Heart right ventricle (tissue), 16 donors: ENCODE measurements around the gene STAB2. TPM values are rescaled to one million over a fixed set of nuclear protein-coding genes. Genes with fewer than 3 reads are reported as not detected.

ENCODE experiments used
- ATAC-seq, 8 donors: fragments of 200-7000 bp; cut with Tn5 transposase; one replicate each; pipeline ENCODE4 v1.9.1; 2020; ENCODE audit warnings: mild to moderate bottlenecking in 8 of 8, moderate library complexity in 8 of 8, moderate number of reproducible peaks in 1 of 8
- DNase-seq, 2 donors: peaks; one replicate each; pipeline ENCODE4 v3.0.0-alpha.2; 2020
- H3K27ac ChIP-seq, 10 donors: fragments of 200-600 bp; sonication (generic) in 2 of 10; one replicate each; pipeline versions ENCODE4 v1.5.0 to v1.8.0; 2020 to 2022; ENCODE audit warnings: mild to moderate bottlenecking in 3 of 10
- H3K27me3 ChIP-seq, 7 donors: fragments of 200-600 bp; one replicate each; pipeline ENCODE4 v1.8.0; 2021 to 2022; ENCODE audit warnings: mild to moderate bottlenecking in 2 of 7
- H3K36me3 ChIP-seq, 9 donors: fragments of 200-600 bp; sonication (generic) in 1 of 9; one replicate each; pipeline versions ENCODE4 v1.5.0 to v1.8.0; 2020 to 2022; ENCODE audit warnings: mild to moderate bottlenecking in 2 of 9
- H3K4me1 ChIP-seq, 9 donors: fragments of 200-600 bp; sonication (generic) in 1 of 9; one replicate each; pipeline versions ENCODE4 v1.5.0 to v1.8.0; 2020 to 2022; ENCODE audit warnings: mild to moderate bottlenecking in 4 of 9
- H3K4me3 ChIP-seq, 10 donors: fragments of 200-600 bp; sonication (generic) in 2 of 10; one replicate each; pipeline versions ENCODE4 v1.5.0 to v1.8.0; 2020 to 2022; ENCODE audit warnings: mild to moderate bottlenecking in 7 of 10, moderate library complexity in 2 of 10
- H3K9me3 ChIP-seq, 11 donors: fragments of 200-600 bp in 10 of 11; sonication (generic) in 2 of 11; one replicate each; pipeline versions ENCODE4 v1.5.0 to v1.8.0; 2013 to 2022; ENCODE audit warnings: mild to moderate bottlenecking in 2 of 11, control low read depth in 1 of 11, moderate library complexity in 1 of 11
- CTCF ChIP-seq, 9 donors: fragments of 200-600 bp; sonication (generic) in 2 of 9; IDR thresholded peaks; one replicate each; pipeline versions ENCODE4 v1.5.0 to v1.8.0; 2021 to 2022; ENCODE audit warnings: antibody characterized with exemption in 9 of 9, mild to moderate bottlenecking in 5 of 9, moderate library complexity in 1 of 9
- WGBS, 2 donors: extraction: QIAGEN DNeasy Blood & Tissue Kit; methylation state at CpG; one replicate each; pipeline ENCODE4 v1.1.7; 2013; ENCODE audit warnings: inconsistent platforms in 1 of 2; 5-methylcytosine and 5-hydroxymethylcytosine counted together
- intact Hi-C, 10 donors: fragments of 100-400 bp; cut with DNase I; formaldehyde crosslinking; loops; one replicate each; pipeline versions ENCODE4 v1.11.1 to v1.14.2; 2022
- polyA plus RNA-seq, 2 donors: library from polyadenylated mRNA; stranded (reverse); fragments of 200-250 nt; gene quantifications; one replicate each; pipeline ENCODE4 v1.2.3, GENCODE V29; 2013
- total RNA-seq, 10 donors: library from RNA; stranded (reverse); fragmentation: NEBNext Ultra II Directional in 3 of 10; extraction: Animal tissue kit (Norgen Biotek cat#: 25700) in 3 of 10; gene quantifications; one replicate each; pipeline versions ENCODE4 v1.2.1 to v1.2.4, GENCODE V29; 2021 to 2023
- donor health status: Arrhythmogenic right ventricular cardiomyopathy.
- donor health status: ischemic (EF 13 %, LVEDD 7.1; RV severe dilation, severe dysfunction).
- donor health status: healthy with polysubstance abuse.
- donor health status: DM: no; HTN: yes; CAD: no.
- donor health status: DM: no; HTN: no; CAD: no.
- donor health status: ischemic (EF 25% LVEDD 6.9; RV normal size, moderate dysfunction).
- donor health status: ischemic (EF 25% LVEDD 5.7; RV mildly dilated, moderate dysfunction).
- donor health status: healthy.
- donor health status: DM: yes; HTN: yes; CAD: no.
- donor health status: Ischemic cardiomyopathy.
- donor health status: ischemic (EF 35%, LVEDD 5.7; RV mildly dilated, moderate dysfunction).
- donor health status: nonischemic (EF 11% LVEDD 7.7; RV severe dilation, severe dysfunction).
- donor health status: DM: yes; HTN: yes; CAD: no.
- donor health status: PGD.
- donor health status: ischemic (EF 29% LVEDD 5.4; RV normal size, mild dysfunction).
- donor health status: nonischemic (EF 23%, LVEDD 6.1; RV moderate dilation, normal function).

STAB2 gene
- total and polyA plus RNA-seq, 12 donors: 0.01 to 0.50 (median 0.17) TPM; not detected in 3

- no peak for TF ChIP-seq CTCF (IDR thresholded peaks at IDR 0.05)
- Histone ChIP-seq H3K9me3 (peaks cover 0 to 18% (median 6%) of the 10 kb centered on the region in 11 donors), H3K4me1 (peaks cover 0 to 5% (median 0%) of the 10 kb centered on the region in 9 donors), H3K36me3 (no peaks in the 10 kb centered on the region), H3K27me3 (no peaks in the 10 kb centered on the region), H3K4me3 (no peak overlapping the region), H3K27ac (no peak overlapping the region)
- peak in 1 of 8 donors; percentile 41 for ATAC-seq
- no peak for DNase-seq
- intact Hi-C loops: no loop called here
- WGBS, 2 donors: 83 to 84% methylated on average over 2 of the region's 2 CpGs
These were observed 26.4 kb upstream of the STAB2 start for GRCh38 chr12:103560604-103561101.

DNA sequence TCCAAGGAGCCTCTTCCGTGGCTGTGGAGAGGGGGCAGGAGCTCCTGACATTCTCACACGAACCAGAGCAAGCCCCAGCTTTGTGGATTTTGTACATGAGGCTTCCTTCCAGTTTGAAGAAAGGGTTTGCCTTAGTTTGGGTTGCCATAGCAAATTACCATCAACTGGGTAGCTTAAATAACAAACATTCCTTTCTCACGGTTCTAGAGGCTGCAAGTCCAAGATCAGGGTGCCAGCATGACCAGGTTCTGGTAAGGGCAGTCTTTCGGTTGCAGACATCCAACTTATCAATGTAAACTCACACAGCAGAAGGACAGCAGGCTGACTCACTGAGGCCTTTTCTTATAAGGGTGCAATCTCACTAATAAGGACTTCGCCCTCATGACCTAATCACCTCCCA, 25.9 kb upstream of the STAB2 start:
- peaks cover 0 to 23% (median 7%) of the 10 kb centered on the region in 11 donors for H3K9me3 ChIP-seq
- no peak for TF ChIP-seq CTCF (IDR thresholded peaks at IDR 0.05)
- DNase-seq (no peak), ATAC-seq (no peak)
- 63 to 72% methylated on average over 5 of the region's 5 CpGs for WGBS, 2 donors
- H3K27me3 ChIP-seq: no peaks in the 10 kb centered on the region
- no peak overlapping the region for H3K27ac ChIP-seq
- peaks cover 0 to 5% (median 0%) of the 10 kb centered on the region in 9 donors for H3K4me1 ChIP-seq
- no peaks in the 10 kb centered on the region for H3K36me3 ChIP-seq
- intact Hi-C loops: no loop called here
- H3K4me3 ChIP-seq: no peak overlapping the region

- Histone ChIP-seq H3K27me3 (peaks cover 0 to 9% (median 0%) of the 10 kb centered on the region in 7 donors), H3K4me1 (peaks cover 0 to 2% (median 0%) of the 10 kb centered on the region in 9 donors), H3K4me3 (no peak overlapping the region), H3K36me3 (no peaks in the 10 kb centered on the region), H3K9me3 (peaks cover 0 to 33% (median 16%) of the 10 kb centered on the region in 11 donors), H3K27ac (no peak overlapping the region)
- WGBS, 2 donors: 71 to 75% methylated on average over 1 of the region's 1 CpG
- DNase-seq (no peak), ATAC-seq (no peak)
- intact Hi-C loops: no loop called here
- TF ChIP-seq CTCF (IDR thresholded peaks at IDR 0.05): no peak
These were observed 20.7 kb upstream of the STAB2 start for GRCh38 chr12:103566398-103566797.

DNA sequence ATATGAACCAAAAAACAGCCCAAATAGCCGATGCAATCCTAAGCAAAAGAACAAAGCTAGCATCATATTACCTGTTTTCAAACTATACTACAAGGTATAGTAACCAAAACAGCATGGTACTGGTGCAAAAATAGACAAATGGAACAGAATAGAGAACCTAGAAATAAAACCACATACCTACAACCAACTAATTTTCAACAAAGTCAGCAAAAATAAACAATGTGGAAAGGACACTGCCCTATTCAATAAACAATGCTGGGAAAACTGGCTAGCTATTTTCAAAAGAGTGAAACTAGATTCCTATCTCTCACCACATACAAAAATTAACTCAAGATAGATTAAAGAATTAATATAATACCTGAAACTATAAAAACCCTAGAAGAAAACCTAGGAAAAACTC, 17.8 kb upstream of the STAB2 start:
- H3K4me3 ChIP-seq: no peak overlapping the region
- intact Hi-C loops: no loop called here
- peaks cover 0 to 22% (median 0%) of the 10 kb centered on the region in 7 donors for H3K27me3 ChIP-seq
- DNase-seq: no peak
- H3K36me3 ChIP-seq: no peaks in the 10 kb centered on the region
- peaks cover 0 to 8% (median 0%) of the 10 kb centered on the region in 9 donors for H3K4me1 ChIP-seq
- 79 to 81% methylated on average over 1 of the region's 1 CpG for WGBS, 2 donors
- H3K27ac ChIP-seq: no peak overlapping the region
- ATAC-seq: no peak
- TF ChIP-seq CTCF (IDR thresholded peaks at IDR 0.05): no peak
- H3K9me3 ChIP-seq: peaks cover 0 to 29% (median 16%) of the 10 kb centered on the region in 11 donors
